DMS79 (cell line): ENCODE results near the gene SCO2.

Experiments used
- DNase-seq: peaks from one replicate; lab custom pipeline; 2025; lab: John Stamatoyannopoulos, UW

The SCO2 gene

DNA sequence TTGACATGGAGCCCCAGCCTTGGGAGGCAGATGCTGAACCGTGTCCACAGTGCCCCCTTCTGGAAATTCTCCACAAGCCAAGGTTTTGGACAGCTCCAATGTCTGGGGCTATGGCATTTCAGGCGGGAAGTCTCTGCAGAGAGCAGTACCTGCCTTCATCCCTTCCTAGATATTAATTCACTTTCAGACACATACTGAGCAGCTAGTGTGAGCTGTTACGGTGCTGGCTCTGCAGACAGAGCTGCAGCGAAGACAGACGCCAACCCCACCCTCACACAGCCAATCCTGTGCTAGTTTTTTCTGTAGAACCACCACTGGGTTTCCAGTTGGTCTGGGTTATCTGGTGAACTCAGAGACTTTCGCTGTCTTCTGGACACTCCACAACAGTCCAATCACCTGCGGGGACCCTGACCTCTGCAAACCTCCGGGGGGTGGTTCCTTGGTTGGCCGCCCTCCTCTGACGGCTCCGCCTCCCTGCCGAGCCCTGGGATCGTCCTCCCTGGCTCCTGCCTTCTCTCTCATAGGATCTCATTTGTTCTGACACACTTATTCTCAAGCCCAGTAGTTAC is 27.0 kb downstream of the SCO2 start:
- DNase-seq = peak; percentile 38

DNA sequence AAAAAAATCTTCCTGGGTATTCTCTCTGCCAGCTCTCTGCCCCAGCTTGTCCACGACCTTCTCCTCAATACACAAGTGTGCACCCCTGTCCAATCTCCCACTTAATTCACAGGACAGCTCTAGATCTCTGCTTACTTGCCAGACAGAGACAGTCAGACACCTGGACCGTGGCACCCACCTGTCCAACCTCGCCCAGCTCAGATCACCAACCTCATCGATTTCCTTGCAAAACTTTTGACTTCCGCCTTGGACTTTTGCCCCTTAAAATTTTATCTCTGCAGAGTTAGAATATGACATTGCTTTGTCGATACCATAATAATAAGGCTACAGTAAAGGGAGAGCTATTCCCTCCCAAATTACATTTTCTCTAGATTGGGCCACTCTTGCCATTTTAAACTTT is 28.3 kb downstream of the SCO2 start:
- no peak for DNase-seq

DNA sequence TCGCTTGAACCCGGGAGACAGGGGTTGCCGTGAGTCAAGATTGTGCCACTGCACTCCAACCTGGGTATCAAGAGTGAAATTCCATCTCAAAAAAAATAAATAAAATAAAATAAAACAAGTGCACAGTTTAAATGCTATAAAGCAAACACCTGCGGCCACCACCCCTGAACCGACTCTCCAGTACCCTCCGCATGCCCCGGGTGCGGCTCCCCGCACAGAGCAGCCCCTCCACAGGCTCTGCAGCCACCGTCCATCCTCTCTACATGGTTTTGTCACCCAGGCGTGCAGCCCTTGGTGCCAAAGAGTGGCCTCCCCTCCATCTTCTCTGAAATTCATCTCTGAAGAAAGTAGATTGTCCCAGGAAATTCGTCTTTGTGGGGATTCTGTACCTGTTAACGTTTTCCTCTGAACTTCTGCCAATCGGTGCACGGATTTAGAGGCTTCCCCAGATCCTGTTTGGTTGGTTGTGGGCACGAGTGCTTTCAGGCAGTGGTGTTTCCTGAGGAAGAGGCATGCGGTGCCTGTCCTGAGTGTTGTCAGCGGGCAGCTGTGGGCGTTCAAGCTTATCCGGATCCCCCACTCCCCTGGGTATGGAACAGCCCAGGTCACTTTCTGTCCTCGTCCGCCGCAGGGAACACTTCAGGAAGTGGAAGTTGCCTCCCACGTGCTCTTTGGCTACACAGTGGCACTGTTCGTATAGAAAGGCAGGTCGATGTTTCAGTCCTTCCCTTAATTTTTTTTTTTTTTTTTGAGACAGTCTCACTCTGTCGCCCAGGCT is 34.7 kb downstream of the SCO2 start:
- DNase-seq = no peak

GRCh38 chr22:50489363-50490243 is 35.8 kb downstream of the SCO2 start:
- no peak for DNase-seq

DNA sequence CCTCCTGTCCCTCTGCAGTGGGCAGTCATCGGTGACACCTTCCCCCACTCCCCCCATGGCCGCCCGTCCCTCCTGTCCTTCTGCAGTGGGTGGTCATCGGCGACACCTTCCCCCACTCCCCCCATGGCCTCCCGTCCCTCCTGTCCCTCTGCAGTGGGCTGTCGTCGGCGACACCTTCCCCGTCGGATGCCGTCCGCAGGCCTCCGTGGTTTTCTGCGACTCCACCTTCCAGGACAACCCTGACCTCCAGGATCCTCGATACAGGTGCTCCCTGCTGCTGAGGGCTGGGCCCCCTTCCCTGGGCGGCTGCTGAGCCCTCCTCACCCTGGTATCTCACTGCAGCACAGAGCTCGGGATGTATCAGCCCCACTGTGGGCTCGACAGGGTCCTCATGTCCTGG is 36.5 kb downstream of the SCO2 start:
- DNase-seq = no peak

DNA sequence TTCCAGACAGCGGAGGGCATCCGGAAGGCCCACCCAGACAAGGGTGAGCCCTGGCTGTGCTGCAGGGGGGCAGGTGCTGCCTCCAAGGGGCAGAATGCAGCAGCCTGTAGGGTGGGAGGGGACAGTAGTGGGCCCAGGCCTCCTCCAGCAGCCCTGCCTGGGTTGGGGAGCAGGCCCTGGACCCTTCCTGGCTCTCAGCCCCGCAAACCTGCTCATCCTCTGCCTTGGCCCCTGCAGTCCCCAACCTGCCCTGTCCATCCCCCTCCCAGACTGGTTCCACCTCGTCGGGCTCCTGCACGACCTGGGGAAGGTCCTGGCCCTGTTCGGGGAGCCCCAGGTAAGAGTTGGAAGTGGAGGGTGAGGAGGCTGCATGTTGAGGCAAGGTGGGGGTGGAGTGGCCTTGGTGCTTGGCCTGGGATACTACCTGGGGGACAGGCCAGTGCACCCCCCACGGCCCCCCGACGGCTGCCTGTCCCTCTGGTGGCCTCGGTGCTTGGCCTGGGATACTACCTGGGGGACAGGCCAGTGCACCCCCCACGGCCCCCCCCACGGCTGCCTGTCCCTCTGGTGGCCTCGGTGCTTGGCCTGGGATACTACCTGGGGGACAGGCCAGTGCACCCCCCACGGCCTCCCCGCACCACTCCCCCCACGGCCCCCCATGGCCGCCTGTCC is 37.3 kb downstream of the SCO2 start:
- DNase-seq = no peak

- no peak for DNase-seq
These were observed 38.0 kb downstream of the SCO2 start for GRCh38 chr22:50487290-50488005.

GRCh38 chr22:50486561-50487289 is 38.7 kb downstream of the SCO2 start, which contains the start of gene MIOX:
Gene MIOX, plus strand, starts transcription at chr22:50486859. Its CDS starts 39 bp downstream, at chr22:50486898.
- DNase-seq = no peak

DNA sequence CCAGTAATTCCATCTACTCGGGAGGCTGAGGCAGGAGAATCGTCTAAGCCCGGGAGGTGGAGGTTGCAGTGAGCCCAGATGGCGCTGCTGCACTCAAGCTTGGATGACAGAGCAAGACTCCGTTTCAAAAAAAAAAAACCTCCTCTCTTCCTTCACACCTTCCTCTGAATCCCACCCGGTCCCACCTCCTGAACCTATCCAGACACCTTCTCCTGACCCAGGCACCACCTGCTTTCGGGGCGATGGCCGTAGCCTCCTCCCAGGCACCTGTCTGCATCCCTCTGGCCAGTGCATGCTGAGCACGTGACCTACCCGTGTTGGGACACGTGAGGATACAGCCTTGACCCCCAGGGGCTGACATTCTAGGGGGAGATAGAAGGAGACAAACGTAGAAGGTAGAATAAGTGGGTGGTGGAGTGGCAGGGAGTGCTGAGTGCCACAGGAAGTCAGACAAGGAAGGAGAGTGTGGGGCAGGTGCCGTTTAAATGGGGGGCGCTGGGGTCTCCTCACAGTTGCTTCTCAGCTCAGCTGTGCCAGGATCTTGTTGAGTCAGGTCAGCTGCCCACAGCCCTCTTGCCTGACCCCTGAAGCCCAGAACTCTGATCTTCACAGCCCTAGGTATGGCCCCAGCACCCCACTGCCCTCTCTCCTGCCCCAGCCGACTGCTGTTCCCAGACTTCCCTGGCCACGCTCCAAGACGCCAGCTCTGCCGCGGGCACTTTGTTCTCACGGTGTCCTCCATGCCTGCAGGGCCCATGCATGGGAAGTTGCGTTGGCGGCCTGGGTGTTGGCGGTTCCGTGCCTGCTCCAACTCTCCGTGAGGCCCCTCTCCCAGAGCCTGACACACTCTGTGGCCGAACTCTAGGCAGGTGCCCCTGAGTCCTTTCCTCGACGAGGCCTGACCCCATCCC is 39.9 kb downstream of the SCO2 start:
- DNase-seq = no peak

GRCh38 chr22:50483977-50484853 is 41.2 kb downstream of the SCO2 start:
- DNase-seq = no peak

GRCh38 chr22:50483556-50483955 is 41.8 kb downstream of the SCO2 start:
- DNase-seq = no peak

DNA sequence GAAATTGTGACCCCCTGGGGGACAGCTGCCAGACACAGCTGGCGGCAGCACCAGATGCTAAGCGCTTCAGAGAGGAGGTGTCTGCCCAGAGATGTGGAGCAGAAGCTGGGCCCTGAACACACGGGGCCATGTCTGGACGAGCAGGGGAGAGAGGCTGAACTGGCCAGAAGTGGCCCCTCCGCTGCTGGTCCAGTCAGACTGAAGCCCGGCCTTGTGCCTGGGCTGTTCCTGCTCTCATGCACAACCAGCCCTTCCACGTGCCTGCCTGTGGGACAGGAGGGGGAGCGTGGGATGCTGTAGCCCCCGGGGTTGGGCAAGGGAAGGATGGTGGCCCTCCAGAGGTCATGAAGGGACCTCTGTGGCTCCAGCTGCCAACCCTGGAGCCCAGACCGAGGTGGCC is 42.3 kb downstream of the SCO2 start:
- DNase-seq = no peak

DNA sequence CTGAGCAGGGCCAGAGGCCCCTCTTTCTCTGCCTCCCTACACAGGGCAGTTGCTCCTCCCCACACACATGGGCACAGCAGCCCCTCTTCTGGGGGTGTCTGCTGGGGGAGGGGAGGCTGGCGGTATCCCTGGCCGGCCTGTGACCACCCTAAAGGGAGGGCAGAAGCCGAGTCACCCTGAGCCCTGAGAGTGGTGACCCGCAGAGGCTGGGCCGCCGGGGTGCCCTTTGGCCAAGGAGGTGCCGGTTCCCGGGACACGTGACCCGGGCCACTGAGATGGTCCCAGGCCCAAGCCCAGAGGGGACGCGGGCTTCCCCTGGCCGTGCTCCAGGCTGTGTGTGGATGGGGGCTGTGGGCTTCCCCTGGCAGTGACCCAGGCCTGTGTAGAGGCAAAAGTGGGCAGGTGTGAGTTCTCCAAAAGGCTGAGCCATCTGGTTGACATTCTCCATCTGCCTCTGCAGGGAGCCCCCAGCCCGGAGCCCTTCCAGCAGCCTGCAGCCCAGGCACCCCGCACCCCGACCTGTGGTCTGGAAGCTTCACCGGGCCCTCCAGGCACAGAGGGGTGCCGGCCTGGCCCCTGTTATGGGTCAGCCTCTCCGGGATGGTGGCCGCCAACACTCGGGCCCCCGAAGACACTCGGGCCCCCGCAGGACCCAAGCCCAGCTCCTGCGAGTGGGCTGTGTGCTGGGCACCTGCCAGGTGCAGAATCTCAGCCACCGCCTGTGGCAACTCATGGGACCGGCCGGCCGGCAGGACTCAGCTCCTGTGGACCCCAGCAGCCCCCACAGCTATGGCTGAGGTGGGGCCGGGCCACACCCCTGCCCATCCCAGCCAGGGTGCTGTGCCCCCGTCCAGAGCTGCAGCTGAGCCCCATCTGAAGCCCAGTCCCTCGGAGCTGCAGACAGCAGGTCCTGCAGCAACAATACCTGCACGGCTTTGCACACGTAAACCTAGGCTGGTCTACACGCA is 43.0 kb downstream of the SCO2 start:
- no peak for DNase-seq

- no peak for DNase-seq
These were observed 43.8 kb downstream of the SCO2 start, which contains the start of gene ADM2 for GRCh38 chr22:50481440-50482106. Gene ADM2, plus strand, starts transcription at chr22:50481543. Its CDS starts 305 bp downstream, at chr22:50481848.

DNA sequence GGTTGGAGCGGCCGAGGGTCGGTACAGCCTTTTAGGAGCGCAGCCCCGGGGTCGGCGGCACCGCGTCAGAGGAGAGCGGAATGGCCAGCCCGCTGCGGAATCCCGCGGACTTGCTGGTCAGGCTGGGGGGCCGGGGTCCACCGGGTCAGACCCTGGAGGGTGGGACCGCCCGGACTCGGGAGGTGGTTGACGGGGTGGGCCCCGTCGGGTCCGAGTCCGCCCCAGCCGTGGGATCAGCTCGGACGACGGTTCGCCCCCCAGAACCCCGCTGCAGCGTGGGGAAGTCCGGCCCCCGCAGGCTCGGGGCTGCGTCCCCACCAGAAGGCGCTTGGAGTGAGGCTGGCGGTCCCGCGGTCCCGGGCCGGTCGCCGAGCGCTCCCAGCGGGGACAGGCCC is 44.4 kb downstream of the SCO2 start:
- DNase-seq = no peak

- DNase-seq = no peak
These were observed 45.7 kb downstream of the SCO2 start for GRCh38 chr22:50479721-50480120.

DNA sequence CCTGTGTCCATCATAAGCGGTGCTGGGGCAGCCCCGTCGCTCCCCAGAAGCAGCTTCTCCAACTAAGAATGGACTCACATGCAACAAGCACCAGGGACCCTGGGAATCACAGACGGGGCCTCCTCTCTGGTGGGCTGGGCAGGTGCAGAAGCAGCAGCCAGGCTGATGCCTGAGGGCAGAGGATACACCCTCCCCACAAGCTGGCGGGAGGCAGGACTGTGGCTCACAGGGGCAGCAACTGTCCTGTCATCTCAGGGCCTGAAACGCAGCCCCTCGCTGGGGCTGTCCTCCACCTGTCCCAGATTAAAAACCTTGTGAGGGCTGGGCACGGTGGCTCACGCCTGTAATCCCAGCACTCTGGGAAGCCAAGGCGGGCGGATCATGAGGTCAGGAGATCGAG is 47.5 kb downstream of the SCO2 start:
- DNase-seq = no peak
